Left hindlimb (tissue), 1 donor: ENCODE data around the gene MAPKAP1.
"Not testable (repeated sequence)": the region's sequence is repeated elsewhere in the genome, so short reads cannot be mapped to it uniquely, and the experiment has no call there.

Source experiments
- DNase-seq: peaks from one replicate; pipeline ENCODE4 v3.0.0-alpha.2; 2018

MAPKAP1 gene

DNA sequence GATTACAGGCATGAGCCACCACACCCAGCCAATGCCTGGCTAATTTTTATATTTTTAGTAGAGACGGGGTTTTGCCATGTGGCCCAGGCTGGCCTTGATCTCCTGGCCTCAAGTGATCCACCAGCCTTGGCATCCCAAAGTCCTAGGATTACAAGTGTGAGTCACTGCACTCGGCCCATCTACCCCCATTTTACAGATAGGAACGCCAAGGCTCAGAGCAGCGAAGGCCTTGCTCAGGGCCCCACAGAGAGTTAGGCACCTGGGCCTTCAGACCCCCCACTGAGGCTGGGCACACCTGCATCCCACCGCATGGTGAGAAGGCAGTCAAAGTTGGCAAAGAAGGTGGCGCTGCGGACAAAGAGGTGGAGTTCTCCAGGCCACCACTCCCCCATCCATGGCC is 302.3 kb downstream of the MAPKAP1 start:
- DNase-seq = no peak

DNA sequence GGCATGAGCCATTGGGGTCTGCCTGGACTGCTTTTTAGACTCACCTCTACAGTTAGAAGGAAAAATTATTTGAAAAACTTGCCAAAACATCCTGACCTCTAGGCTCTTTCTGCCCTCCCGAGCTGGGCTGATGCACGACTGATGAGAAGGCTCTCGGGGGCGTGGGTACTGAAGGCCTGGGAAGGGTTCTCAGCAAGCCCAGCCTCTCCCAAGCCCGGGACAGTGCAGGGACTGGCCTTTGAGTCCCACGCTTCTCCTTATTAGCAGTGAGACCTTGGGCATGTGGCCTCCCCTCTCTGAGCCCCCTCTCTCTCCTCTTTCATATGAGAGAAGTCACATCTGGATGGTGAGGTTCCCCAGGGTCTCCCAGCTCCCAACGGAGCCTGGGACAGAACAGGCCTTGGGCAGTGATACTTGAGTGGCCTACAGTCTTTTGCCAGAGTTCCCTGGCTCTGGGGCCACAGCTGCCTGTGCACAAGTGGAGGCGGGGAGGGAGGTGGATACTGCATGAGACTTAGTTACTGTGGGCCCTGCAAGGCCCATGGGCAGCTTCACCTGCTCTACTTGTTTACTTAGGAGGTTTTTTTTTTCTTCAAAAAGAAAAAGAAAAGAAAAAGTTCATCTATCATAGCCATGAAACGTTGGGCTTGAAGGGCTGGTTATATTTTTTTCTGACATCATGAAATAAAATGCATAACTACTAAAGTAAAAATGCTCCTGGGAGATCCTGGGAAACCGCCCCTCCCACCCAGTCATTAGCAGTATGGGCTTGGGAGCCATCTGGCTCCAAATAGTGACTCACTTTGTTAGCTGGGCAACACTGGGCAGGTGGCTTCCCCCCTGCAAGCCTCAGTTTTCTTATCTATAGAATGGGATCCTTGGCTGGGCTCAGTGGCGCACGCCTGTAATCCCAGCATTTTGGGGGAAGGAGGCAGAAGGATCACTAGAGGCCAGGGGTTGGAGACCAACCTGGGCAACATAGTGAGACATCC is 306.0 kb downstream of the MAPKAP1 start:
- no peak for DNase-seq

DNA sequence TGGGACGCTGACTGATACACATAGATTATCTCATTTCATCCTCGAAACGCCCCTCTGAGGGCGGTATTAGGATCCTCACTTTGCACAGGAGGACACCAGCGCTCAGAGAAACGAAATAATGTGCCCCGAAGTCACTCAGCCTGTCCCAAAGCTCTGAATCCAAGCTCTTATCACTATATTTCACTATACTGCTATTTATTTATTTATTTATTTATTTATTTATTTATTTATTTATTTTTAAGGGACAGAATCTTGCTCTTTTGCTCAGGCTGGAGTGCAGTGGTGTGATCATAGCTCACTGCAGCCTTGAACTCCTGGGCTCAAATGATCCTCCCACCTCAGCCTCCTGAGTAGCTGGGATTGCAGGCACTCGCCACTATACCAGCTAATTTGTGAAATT is 306.8 kb downstream of the MAPKAP1 start:
- DNase-seq = not testable (repeated sequence)

DNA sequence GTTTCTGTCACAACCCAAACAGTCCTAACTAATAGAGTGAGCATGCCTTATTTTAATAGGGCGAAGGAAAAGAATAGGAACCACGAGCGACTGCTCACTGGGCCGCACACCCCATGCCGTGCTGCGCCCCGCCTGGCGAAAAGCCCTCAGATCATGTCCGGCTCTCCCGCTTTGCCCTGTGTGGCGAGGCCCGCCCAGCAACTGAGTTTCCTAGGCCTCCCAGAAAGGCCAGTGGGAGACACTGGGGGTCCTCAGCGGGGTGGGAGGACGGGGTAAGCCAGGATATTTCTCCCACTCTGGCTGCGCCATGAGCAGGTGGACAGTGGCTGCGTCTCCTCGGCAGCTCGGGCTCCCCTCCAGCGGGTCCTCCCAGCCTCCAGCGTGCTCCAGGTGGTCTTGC is 307.3 kb downstream of the MAPKAP1 start:
- no peak for DNase-seq

DNA sequence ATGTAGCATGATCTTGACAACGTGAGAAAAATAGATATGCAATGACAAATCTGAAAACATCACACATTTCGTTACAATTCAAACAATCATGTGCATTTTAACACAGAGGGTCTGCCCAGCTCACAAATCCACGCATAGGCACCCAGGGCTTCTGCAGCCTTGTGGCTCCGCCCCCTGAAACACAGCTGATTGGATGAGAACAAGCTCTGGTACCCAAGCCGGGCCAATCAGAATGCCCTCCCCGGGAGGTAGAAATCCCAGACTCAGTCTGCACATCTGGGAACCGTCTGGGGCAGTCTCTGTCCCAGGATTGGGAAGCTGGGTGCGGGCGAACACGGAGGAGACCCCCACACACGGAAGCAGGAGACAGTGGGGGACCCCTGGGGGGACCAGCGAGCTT is 307.8 kb downstream of the MAPKAP1 start:
- no peak for DNase-seq

DNA sequence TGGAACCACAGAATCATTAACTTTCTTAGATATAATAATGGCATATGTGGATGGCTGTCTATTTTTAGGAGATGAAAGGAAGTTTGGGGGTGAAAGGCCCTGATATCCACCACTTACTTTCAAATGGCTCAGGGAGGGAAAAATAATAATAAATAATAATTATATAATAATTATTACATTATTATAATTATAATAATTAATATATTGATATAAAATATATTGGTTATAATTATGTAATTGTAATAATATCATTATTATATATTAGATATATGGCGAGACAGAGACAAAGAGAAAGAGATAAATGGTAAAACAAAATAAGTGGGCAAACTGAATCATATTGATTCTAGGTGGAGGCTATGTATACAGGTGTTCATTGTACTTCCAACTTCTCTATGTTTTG is 308.8 kb downstream of the MAPKAP1 start:
- DNase-seq = no peak

DNA sequence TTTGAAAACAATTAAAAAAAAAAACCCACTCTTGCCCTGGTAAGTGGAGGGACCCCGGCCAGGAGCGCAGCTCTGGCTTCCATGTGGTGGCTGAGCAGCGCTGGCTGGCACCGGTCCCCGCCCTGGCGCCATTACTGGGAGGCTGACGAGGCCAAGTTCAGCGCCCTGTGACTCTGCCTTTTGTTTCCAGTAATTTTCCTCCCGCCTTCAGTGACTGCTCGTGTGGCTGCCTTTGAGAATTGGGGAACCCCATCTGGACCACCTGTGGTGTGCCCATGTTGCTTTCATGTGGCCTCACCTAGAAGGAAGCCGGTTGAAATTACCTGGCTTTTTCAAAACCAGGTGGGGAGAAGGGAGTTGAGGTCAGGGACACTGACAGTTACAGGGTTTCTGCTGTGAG is 309.3 kb downstream of the MAPKAP1 start:
- no peak for DNase-seq

DNA sequence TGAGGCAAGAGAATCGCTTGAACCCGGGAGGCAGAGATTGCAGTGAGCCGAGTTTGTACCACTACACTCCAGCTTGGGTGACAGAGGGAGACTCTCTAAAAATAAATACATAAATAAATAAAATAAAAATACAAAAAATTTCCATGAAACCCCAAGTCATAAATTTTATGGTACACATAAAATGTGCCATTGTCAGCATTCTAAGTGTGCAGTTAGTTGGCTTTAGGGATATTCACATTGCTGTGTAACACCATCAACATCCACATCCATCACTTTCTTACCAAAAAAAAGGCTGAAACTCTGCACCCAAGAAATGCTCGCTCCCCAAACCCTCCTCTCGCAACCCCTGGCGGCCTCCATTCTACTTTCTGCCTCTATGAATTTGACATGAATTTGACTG is 310.2 kb downstream of the MAPKAP1 start:
- DNase-seq = no peak

DNA sequence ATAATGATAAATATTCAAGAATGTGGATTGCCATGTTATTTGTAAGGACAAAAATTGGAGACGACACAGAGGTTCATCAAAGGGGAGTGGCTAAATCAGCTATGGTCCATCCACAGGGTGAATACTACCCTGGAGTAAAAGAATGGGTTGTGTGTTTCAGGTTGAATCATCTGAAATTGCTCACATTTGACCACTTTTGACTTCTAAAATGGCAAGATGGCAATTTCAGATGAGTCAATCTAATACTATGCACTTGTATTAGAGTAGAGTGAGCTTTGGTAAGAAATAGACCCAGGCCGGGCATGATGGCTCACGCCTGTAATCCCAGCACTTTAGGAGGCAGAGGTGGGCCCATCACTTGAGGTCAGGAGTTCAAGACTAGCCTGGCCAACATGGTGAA is 313.6 kb downstream of the MAPKAP1 start:
- DNase-seq = no peak

DNA sequence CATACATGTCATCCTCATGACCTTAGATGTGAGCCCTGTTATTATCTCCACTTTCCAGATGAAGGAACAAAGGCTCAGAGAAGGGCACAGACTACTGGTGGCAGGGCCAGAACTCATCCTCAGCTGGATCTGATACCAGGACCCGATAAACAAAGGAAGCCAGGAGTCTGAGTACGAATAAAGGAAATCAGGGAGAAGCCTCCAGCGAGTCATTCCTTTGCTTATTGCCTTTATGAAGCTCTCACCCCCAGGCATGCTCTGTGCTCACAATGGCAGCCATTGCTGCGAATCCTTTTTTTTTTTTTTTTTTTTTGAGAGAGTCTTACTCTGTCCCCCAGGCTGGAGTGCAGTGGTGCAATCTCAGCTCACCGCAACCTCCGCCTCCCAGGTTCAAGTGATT is 315.3 kb downstream of the MAPKAP1 start:
- DNase-seq = no peak

DNA sequence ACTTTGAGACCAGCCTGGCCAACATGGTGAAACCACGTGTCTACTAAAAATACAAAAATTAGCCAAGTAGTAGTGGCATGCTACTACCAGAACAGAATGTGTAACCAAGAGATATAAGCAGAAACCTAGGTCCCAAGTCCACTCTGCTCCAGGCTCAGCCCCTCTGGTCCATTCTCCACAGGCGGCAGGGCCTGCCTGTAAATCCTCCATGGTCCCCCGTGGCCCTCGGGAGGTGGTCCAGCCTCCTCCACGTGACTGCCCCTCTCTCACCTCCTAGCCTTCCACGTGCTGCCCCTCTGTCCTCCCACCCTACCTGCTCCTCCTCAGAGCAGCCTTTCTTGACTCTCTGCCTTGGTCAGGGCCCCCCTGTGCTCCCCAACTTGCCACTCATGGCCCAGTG is 318.0 kb downstream of the MAPKAP1 start:
- DNase-seq = no peak

DNA sequence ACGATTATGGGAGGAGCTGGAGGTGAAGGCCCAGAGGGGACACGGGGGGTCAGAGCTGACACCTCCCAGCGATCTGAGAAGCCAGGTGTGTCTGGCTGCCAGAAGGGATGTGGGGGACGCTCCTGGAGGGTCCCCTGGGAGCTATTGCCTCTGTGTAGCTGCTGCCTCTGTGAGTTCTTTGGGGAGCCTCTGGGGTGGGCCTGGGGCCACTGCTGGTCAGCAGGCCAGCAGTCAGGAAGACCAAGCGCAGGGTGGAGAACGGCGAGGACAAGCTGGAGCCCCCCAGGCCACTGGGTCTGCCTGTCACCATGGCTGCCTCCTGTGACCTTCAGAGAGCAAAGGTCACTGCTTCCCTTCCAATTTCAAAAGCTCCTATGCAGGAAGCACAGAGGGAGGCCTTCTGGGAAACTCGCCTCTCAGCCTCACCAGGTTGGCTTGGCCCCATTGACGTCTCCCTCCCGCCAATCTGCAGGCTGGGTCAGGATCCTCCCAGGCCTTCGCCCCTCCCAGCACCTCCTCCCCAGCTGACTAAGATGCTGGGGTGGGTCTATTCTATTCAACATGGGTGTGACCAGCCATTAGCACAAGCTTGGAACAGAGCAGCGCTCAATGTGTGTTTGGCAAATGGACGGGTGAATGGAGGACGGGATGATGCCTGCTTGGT is 319.0 kb downstream of the MAPKAP1 start:
- DNase-seq = no peak
